ENCODE measurements around the gene CIAO3. TPM values are rescaled to one million over a fixed set of nuclear protein-coding genes. Genes with fewer than 3 reads are reported as not detected.

The CIAO3 gene
- total and polyA plus RNA-seq, 12 donors, result 18.7 to 62.9 (median 26.1) TPM

- ATAC-seq, result no peak
- WGBS, 2 donors, result 76 to 78% methylated on average over 36 of the region's 36 CpGs
- Histone ChIP-seq H3K4me1 (peaks cover 8 to 30% (median 15%) of the 10 kb centered on the region in 9 donors), H3K4me3 (no peak overlapping the region), H3K36me3 (peaks cover 0 to 17% (median 0%) of the 10 kb centered on the region in 9 donors), H3K27ac (no peak overlapping the region), H3K9me3 (no peaks in the 10 kb centered on the region), H3K27me3 (peaks cover 4 to 47% (median 41%) of the 10 kb centered on the region in 7 donors)
- intact Hi-C loops (cut with DNase I), result loop anchor here in 1 of 10 donors (5.0 kb wide), 1 partner anchor 71 kb away; no protein-coding TSS in a partner anchor
- DNase-seq, result no peak
- TF ChIP-seq, protein P1, sequence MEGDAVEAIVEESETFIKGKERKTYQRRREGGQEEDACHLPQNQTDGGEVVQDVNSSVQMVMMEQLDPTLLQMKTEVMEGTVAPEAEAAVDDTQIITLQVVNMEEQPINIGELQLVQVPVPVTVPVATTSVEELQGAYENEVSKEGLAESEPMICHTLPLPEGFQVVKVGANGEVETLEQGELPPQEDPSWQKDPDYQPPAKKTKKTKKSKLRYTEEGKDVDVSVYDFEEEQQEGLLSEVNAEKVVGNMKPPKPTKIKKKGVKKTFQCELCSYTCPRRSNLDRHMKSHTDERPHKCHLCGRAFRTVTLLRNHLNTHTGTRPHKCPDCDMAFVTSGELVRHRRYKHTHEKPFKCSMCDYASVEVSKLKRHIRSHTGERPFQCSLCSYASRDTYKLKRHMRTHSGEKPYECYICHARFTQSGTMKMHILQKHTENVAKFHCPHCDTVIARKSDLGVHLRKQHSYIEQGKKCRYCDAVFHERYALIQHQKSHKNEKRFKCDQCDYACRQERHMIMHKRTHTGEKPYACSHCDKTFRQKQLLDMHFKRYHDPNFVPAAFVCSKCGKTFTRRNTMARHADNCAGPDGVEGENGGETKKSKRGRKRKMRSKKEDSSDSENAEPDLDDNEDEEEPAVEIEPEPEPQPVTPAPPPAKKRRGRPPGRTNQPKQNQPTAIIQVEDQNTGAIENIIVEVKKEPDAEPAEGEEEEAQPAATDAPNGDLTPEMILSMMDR (IDR thresholded peaks at IDR 0.05), result no peak
Observed at GRCh38 chr16:782766-783403, 42.1 kb upstream of the CIAO3 start.

DNA sequence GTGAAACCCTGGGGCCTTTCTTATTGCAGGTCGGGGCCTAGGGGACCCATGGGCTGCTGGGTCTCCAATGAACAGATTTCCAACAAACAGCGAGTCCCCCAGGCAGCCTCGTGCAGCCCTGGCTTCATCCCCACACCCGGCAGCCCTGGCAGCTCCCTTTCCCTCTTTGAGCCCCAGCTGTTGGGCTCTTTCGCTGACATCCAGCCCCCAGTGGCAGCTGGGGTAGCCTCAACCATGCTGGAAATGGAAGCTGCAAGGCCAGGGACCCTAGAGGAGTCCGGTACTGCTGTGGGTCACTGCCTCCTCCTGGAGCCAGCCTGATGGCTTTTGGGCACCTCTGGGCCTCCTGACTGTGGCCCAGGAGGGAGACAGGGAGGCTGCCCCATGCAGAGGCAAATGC, 41.5 kb upstream of the CIAO3 start:
- WGBS, 2 donors, result 54 to 60% methylated on average over 6 of the region's 6 CpGs
- ATAC-seq, result no peak

DNA sequence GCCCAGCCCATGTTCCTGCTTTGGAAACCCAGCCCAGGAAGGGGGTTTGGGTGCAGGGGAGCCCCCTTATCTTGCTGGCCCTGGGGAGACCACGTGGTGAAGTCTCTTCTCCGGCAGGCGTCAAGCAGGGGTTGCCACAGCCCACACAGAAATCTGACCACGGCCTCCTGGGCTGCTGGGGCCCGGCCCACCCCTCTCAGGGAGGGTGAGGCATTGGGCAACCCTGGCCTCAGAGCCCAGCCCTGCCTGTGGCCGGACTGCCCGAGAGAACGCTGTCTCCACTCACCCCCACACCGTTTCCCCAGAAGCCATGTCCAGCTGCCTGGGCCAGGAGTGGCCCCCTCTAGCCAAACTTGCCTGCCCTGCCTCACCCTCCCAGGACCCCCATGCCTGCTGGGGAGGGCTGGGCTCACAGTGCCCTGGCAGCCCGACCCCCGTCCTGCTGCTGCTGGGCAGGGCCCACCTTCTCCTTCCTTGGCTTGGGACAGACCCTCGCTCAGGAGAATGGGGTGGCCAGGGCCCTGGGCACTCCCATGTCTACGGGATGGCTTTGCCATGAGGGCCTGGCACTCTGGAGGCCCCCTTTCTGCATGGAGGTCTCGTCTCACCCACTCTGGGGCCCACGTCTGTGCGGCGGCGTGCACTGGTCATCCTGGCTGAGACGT, 40.7 kb upstream of the CIAO3 start:
- 68 to 69% methylated on average over 19 of the region's 19 CpGs for WGBS, 2 donors
- no peak for ATAC-seq
- intact Hi-C loops (cut with DNase I), result loop anchor here in 1 of 10 donors (5.0 kb wide), 1 partner anchor 69 kb away; no protein-coding TSS in a partner anchor

More for the DNA sequence above, 41.5 kb upstream of the CIAO3 start:
- Histone ChIP-seq H3K4me1 (peaks cover 4 to 24% (median 10%) of the 10 kb centered on the region in 9 donors), H3K9me3 (no peaks in the 10 kb centered on the region), H3K36me3 (peaks cover 0 to 17% (median 0%) of the 10 kb centered on the region in 9 donors), H3K27ac (no peak overlapping the region), H3K27me3 (peaks cover 4 to 47% (median 44%) of the 10 kb centered on the region in 7 donors), H3K4me3 (no peak overlapping the region)
- no peak for DNase-seq
- intact Hi-C loops (cut with DNase I), result loop anchor here in 1 of 10 donors (5.0 kb wide), 1 partner anchor 70 kb away; no protein-coding TSS in a partner anchor
- TF ChIP-seq, protein P1 (IDR thresholded peaks at IDR 0.05), result no peak

DNA sequence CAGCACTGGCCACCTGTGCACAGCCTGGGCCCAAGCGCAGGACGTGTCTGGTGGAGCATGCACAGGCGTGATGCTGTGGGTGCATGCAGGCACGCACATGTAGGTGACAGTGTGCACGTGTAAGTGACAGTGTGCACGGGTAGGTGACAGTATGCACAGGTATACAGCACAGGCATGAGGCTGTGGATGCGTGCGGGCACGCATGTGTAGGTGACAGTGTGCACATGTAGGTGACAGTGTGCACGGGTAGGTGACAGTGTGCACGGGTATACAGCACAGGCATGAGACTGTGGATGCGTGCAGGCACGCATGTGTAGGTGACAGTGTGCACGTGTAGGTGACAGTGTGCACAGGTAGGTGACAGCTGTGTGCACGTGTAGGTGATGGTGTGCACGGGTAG, 39.5 kb upstream of the CIAO3 start:
- peaks cover 4 to 58% (median 45%) of the 10 kb centered on the region in 7 donors for H3K27me3 ChIP-seq
- DNase-seq (no peak), ATAC-seq (no peak)
- no peak overlapping the region for H3K27ac ChIP-seq
- H3K4me1 ChIP-seq, result peaks cover 0 to 10% (median 6%) of the 10 kb centered on the region in 9 donors
- TF ChIP-seq, protein P1 (IDR thresholded peaks at IDR 0.05), result no peak
- no peaks in the 10 kb centered on the region for H3K9me3 ChIP-seq
- H3K36me3 ChIP-seq, result no peaks in the 10 kb centered on the region
- 88% methylated on average over 16 of the region's 16 CpGs for WGBS, 2 donors
- no peak overlapping the region for H3K4me3 ChIP-seq
- intact Hi-C loops (cut with DNase I), result loop anchor here in 1 of 10 donors (5.0 kb wide), 1 partner anchor 68 kb away; no protein-coding TSS in a partner anchor

More for the DNA sequence above, 40.7 kb upstream of the CIAO3 start:
- TF ChIP-seq, protein P1 (IDR thresholded peaks at IDR 0.05), result no peak
- Histone ChIP-seq H3K4me1 (peaks cover 0 to 16% (median 6%) of the 10 kb centered on the region in 9 donors), H3K9me3 (no peaks in the 10 kb centered on the region), H3K4me3 (no peak overlapping the region), H3K27me3 (peaks cover 4 to 47% (median 45%) of the 10 kb centered on the region in 7 donors), H3K27ac (no peak overlapping the region), H3K36me3 (peaks cover 0 to 9% (median 0%) of the 10 kb centered on the region in 9 donors)
- DNase-seq, result no peak
